Measurements from ENCODE around the gene SIMC1.
"Not testable (repeated sequence)": the region's sequence is repeated elsewhere in the genome, so short reads cannot be mapped to it uniquely, and the experiment has no call there.

- not testable (repeated sequence) for TF ChIP-seq CTCF (conservative IDR thresholded peaks at IDR 0.05; ENCODE audit: low read depth, low read length); MXI1 (IDR thresholded peaks at IDR 0.05; ENCODE audit: borderline replicate concordance, low read depth, low read length); FOS (IDR thresholded peaks at IDR 0.05; ENCODE audit: low read depth, low read length); POLR2A (IDR thresholded peaks at IDR 0.05; ENCODE audit: low read depth, low read length); CEBPB (IDR thresholded peaks at IDR 0.05; ENCODE audit: low read depth, low read length); RCOR1 (IDR thresholded peaks at IDR 0.05; ENCODE audit: insufficient replicate concordance, low read length); CHD1 (IDR thresholded peaks at IDR 0.05; ENCODE audit: low read depth, low read length); BHLHE40 (IDR thresholded peaks at IDR 0.05; ENCODE audit: low read depth, low read length); RAD21 (IDR thresholded peaks at IDR 0.05; ENCODE audit: low read length); RFX5 (IDR thresholded peaks at IDR 0.05; ENCODE audit: low read depth, low read length); MAFK (IDR thresholded peaks at IDR 0.05; ENCODE audit: low read depth, low read length); NFE2L2 (IDR thresholded peaks at IDR 0.05; ENCODE audit: low read depth, low read length); MAZ (IDR thresholded peaks at IDR 0.05; ENCODE audit: borderline replicate concordance, low read depth, low read length)
- TF ChIP-seq, protein P1, sequence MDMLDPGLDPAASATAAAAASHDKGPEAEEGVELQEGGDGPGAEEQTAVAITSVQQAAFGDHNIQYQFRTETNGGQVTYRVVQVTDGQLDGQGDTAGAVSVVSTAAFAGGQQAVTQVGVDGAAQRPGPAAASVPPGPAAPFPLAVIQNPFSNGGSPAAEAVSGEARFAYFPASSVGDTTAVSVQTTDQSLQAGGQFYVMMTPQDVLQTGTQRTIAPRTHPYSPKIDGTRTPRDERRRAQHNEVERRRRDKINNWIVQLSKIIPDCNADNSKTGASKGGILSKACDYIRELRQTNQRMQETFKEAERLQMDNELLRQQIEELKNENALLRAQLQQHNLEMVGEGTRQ (IDR thresholded peaks at IDR 0.05; ENCODE audit: low read depth, low read length) = not testable (repeated sequence)
Measured at GRCh38 chr5:176228358-176228757, 9.9 kb upstream of the SIMC1 start.

All from IMR-90 (cell line).